Measurements from ENCODE around the gene CDADC1.
"Not testable (repeated sequence)": the region's sequence is repeated elsewhere in the genome, so short reads cannot be mapped to it uniquely, and the experiment has no call there.

CDADC1 gene

DNA sequence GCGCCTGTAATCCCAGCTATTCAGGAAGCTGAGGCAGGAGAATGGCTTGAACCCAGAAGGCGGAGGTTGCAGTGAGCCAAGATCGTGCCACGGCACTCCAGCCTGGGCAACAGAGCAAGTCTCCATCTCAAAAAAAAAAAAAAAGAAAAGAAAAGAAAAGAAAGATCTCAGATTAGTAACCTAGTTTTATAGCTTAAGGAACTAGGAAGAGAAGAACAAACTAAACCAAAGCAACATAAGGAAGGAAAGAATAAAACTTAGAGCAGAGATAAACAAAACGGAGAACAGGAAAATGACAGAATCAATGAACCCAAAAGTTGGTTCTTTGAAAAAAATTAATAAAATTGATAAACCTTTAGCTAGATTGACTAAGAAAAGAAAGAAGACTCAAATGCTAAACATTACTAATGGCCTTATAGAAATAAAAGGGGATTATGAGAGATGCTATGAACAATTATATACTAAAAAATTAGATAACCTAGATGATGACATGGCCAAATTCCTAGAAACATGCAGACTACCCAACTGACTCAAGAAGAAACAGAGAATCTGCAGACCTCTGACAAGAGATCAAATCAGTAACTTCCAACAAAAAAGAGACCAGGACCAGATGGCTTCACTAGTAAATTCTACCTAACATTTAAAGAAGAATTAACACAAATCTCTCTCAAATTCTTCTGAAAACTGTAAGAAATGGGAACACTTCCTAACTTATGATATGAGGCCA, 68.2 kb downstream of the CDADC1 start:
- no peak for DNase-seq (ENCODE audit: low read depth)

DNA sequence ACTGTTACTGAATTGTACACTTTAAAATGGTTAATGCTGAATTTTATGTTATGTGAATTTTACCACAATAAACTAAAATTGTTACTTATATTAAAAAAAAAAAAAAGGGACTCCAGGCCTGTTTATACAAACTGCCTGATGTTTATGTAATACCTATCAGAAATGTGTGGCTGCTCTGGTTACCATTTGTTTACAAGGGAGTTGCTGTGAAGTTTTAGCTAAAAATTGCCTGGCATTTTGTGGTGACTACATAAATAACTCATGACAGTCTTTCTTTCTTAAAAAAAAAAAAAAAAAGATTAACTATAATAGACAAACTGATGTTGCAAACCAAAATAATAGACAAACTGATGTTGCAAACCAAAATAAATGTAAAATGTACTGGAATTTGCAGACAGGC, 71.8 kb downstream of the CDADC1 start:
- DNase-seq (ENCODE audit: low read depth) = no peak

DNA sequence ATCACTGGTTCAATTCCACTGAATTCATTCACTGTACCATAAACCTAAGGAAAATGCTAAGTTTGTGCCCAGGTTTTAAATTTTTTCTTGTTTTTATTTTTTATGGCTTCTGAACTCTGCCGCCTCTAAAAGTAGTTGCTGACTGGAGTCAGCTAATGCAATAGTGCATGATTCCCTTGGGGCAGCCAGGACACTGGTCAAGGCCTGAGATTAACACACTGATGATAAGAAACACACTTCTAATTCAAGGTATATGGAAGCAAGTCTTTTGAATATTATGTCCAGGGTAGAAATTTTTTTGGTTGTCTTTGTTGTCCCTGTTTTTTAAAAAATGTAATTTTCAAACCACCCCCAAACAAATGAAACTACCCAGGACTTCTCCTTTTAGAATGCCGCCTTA, 72.2 kb downstream of the CDADC1 start:
- DNase-seq (ENCODE audit: low read depth) = no peak

DNA sequence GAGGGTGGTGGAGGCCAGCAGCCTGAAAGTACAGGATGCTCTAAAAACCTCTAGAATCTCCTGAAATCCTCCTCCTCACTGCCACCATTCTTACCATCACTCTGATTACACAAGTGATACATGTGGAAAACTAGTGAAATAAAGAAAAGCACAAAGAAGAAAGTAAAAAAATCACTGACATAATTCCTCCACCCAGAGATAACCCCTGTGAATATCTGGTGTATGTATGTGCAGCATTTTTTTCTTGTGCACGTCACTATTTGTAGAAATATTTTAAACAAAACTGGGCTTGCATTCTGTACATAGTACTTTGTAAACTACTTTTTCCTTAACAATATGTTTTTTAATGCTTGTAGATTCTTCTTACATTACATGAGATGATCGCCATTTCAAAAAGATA, 73.2 kb downstream of the CDADC1 start:
- no peak for DNase-seq (ENCODE audit: low read depth)

DNA sequence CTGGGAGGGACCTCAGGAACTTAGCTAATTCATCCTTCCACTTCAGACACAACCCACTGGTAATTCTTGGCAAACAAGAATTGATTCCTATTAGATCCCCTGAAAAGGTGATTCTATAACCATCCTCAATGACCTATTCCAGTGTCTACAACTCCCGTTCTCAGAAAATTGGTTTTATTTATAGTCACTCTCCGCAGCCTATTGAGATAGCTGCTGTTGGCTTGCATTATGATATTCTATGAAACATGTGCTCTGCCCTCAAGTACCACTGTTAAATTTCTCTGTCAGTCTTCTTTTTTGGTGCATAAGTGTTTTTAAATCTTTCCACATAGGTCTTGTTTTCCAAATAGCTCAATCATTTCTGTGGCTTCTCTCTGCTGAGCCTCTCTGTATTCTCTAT, 75.0 kb downstream of the CDADC1 start:
- no peak for DNase-seq (ENCODE audit: low read depth)

DNA sequence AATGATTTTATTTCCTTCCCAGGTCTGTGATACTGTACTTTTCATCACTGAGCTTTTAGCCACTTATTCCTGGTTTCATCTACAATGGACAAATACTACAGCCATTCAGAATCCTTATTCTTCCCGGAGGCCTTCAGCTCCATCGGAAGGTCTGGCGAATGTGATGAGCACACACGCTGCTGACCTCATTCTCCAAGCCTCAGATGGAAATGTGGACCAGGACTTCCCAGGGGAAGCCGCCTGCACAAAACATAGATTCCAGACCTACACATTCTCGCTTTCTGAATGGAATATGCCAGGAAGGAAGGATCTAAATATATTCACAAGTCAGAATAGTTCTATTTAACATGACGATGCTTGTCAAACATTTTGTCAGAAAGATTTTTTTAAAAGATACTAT, 75.6 kb downstream of the CDADC1 start:
- DNase-seq (ENCODE audit: low read depth) = no peak

DNA sequence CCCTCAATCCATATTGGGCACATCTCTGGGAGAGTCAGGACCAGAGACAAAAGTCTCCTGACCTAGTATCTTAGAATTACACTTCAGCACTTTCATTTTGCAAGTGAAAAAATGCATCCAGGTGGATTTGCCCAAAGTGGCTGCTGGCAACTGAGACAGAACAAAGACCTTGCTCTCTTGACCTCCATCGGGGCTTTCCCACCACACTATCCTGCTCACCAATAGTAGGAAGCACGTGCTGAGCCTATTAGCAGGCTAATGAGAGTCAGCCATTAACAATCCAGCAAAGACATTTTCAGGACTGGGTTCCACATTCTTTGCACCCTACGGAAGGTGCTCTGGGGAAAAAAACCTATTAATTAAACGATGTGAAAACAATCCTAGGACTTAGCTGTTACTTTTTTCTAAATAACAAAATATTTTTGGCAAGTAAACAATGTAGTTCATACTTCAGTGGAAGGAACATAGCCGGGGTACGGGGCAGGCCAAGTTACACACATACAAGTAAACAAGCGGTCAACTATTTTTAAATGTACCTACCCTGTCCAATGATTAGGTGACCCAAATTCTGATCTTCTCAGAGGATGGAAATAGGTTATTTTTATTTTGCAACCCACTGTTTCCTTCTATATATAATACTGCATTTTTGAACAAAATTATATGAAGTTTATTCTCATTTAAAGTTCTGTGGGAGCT, 78.6 kb downstream of the CDADC1 start:
- no peak for DNase-seq (ENCODE audit: low read depth)

DNA sequence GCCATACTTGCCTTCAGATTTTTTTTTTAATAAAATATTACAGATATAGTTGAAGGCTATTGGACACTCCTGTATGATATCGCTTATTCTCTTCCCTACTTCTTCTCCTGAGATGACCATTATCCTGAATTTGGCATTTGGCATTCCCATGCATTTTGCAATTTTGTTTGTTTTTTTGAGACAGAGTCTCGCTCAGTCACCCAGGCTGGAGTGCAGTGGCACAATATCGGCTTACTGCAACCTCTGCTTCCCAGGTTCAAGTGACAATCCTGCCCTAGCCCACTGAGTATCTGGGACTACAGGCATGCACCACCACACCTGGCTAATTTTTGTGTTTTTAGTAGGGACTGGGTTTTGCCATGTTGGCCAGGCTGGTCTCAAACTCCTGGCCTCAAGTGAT, 79.4 kb downstream of the CDADC1 start:
- DNase-seq (ENCODE audit: low read depth) = not testable (repeated sequence)

DNA sequence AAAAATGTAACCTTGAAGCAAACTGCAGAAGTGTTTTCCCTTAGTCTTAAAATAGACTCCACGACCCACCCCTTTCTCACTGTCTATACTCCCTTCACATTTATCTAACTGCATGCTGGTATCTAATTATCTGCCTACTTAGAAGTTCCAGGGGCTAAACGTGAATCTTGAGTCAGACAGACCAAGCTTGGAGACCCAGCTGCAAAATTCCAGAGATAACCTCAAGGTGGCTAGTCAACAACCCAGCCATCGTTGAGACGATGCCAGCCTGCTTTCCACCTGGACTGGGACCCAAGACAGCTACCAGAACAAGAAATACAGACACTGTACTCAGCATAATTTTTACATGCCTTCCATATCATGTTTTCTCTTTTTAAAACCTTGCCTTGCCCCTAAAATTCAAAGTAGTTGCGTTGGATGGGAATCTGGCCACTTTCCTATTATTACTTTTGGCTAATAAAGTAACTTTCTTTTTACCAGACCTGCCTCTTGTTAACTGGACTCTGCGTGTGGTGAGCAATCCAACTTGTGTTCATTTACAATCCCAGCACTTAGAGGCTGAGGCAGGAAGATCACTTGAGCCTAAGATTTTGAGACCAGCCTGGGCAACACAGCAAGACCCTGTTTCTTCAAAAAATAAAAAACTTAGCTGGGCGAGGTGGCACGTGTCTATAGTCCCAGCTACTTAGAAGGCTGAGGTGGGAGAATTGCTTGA, 82.3 kb downstream of the CDADC1 start:
- no peak for DNase-seq (ENCODE audit: low read depth)

DNA sequence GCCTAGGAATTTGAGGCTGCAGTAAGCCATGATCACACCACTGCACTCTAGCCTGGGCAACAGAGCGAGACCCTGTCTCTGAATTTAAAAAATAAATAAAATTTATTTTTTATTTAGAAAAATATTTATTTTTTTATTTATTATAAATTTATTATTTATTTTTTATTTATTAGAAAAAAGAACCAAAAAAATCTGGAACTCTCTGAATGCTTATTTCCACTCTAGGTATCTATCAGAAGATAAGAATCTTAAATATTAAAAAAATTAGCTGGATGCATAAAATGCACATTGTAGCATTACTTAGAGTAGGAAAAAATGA, 82.8 kb downstream of the CDADC1 start:
- DNase-seq (ENCODE audit: low read depth) = no peak

DNA sequence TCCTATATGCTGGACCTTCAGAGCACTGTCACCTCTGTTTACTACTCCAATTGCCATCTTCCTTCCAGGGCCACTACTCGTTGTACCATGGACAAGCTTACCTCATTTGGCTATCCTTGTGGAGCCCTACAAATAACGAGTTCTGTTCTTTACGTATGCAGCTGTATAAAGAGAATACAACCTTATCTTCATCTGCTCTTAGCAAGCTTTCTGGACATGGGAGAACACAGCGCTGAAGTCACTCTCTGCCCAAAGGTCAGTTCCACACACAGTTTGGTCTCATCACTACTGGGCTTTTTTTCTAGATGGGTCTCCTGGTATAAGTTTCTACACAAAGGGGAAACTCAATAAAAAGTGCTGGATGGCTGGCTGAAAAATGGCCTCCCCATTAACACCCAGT, 88.9 kb downstream of the CDADC1 start:
- DNase-seq (ENCODE audit: low read depth) = no peak

DNA sequence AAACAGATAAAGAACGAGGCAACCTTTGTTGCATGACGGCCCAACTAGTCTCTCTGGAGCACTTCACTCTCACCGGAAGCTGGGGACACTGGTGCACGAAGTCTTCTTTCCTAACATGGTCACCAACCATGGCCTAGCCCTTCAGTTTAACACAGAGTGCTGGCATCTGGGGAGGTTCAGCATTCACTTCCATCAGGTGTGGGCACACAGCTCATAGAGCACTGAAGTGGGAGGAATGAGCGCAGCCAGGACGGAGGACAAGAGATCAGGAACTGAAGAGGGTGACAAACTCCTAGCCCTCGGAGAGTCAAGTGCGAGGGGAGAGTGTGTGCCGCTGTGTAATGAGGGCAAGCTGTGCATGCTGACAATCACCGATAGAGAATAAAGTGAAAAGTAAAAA, 92.4 kb downstream of the CDADC1 start:
- no peak for DNase-seq (ENCODE audit: low read depth)

DNA sequence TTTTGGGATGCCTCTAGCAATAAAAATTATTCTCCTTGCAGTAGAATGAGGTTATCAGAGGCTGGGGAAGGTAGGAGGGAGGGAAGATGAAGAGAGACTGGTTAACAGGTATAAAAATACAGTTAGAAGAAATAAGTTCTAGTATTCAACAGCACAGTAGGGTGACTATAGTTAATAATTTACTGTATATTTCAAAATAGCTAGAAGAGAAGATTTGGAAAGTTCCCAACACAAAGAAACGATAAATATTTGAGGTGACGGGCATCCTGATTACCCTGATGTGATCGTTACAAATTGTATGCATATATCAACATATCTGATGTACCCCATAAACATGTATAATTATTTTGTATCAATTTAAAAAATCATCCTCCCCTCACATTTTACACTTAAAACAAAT, 93.8 kb downstream of the CDADC1 start:
- DNase-seq (ENCODE audit: low read depth) = no peak

DNA sequence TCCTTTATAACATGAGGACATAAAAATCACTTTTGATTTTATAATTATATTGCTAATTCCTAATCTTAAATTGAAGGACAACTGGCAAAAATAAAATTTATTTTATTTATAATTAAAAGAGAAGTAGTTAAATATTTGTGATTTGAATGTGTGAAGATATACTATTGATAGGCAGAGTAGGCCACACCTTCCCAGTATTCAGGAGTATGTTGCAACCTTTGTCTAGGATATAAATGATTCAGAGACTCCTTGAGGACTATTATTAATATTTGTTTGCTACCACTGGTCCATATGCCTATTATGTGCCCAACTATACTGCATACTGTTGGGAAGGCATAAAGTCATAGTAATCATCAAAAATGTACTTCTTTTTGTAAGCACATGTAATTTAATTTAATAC, 94.2 kb downstream of the CDADC1 start:
- no peak for DNase-seq (ENCODE audit: low read depth)

DNA sequence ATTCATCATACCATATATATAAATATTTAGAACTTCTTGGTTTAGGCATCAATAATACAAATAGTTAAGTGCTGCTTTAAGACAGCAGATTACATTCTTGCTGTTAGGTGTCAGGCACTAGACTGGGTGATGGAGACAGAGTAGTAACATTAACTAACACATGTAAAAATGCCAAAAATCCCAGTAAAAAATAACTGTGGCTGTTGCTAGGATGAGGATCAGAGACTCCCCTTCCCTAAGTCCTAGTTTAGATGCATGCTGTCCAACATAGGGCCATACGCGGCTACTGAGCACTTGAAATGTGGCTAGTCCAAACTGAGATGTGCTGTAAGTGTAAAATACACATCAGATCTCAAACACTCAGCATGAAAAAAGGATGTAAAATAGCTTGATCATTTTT, 94.7 kb downstream of the CDADC1 start:
- no peak for DNase-seq (ENCODE audit: low read depth)

All from HS-27A (cell line).